GM11168 (cell line): ENCODE measurements around the gene SLC5A9.
"Not testable (repeated sequence)": the region's sequence is repeated elsewhere in the genome, so short reads cannot be mapped to it uniquely, and the experiment has no call there.

Experiments used
- in situ Hi-C: fragments of 300-500 bp; cut with MboI; formaldehyde crosslinking; loops from one replicate; pipeline ENCODE4 v1.12.0; 2022; ENCODE audit warnings: low sequenced_read_pairs; ENCODE audit not compliant: unreplicated experiment

SLC5A9 gene

DNA sequence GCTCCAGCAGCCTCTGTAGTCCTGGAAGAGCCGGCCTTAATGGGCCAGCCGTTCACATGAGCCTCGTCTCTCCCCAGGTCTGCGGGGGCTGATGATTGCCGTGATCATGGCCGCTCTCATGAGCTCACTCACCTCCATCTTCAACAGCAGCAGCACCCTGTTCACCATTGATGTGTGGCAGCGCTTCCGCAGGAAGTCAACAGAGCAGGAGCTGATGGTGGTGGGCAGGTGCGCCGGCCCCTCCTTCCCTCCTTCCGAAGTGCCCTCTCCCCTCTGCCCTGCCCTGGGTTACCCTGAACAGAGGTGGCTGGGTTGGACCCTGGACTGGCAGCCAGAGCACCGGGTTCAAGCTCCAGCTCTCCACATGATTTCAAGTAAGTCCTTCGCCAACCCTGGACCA, 13.1 kb downstream of the SLC5A9 start:
- in situ Hi-C loops = no loop called here

DNA sequence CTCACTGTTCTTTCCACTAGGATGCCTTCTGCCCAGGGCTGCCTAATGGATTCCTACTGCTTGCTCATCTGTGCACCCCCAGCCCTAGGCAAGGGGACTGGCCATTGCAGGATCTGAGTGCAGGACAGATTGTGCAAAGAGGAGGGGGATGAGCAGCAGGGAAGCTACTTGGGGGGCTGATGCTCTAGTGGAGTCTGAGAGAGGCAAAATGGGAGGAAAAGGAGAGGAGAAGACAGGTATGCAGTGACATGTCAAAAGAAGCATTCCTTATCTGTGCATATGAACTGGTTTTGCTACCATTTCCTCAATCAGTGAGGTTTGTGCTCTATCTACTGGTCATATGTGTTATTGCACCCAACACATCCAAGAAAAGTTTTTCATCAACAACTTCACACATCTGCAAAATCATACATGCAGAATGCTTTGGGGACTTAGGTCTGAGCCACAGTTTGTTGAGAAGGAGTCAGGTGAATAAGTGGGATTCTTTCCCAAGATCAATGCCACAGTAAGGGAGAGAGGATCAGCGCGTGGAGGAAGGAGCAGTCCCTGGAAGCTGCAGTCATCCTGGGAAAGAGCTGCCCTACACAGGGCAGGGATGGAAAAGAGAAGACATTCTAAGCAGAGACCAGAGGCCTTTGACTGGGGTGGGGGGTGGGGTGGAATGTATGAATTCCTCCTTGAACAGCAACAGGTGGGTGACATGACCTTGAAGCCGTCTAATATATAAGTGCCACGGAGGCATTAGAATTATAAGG, 14.4 kb downstream of the SLC5A9 start:
- in situ Hi-C loops = no loop called here

DNA sequence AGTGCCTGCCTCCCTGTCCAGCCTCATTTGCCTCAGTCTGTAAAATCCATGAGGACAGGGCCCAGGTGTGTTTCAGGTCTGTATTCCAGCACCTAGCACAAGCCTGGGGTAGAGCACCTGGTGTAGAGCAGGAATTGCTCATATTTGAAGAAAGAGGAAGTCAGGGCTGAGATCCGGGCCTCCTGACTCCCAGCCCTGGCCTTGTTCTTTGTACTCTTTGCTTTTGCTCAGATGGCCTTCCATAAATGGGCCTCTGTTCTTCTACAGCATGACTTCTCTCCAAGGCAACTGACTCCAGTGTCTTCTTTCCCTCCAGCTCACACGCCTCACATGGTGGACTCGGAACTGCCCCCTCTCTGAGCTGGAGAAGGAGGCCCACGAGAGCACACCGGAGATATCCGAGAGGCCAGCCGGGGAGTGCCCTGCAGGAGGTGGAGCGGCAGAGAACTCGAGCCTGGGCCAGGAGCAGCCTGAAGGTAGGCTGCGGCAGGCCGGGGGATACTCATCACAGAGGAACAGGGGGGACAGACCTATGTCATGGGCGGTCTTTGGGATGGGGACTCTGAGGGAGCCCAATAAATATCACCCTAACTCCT, 19.7 kb downstream of the SLC5A9 start:
- in situ Hi-C loops = no loop called here

DNA sequence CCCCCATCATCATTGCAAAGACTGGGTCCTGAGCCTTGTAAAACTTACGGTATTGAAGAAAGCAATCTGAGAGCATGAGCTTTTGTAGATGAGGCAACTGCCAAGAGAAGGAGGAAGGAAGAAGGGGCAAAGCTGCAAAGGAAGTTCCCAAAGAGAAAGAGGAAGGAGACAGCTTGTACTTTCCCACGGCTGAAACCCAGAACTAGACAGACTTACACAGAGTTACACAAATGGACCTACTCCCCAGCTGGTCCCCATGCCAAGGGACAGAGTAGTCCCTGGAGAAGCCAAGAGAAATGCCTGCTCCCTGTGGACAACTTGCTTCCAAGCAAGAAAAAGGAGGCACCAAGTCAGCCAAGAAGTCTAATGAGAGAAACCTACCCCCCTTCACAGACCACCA, 22.6 kb downstream of the SLC5A9 start:
- in situ Hi-C loops = no loop called here

DNA sequence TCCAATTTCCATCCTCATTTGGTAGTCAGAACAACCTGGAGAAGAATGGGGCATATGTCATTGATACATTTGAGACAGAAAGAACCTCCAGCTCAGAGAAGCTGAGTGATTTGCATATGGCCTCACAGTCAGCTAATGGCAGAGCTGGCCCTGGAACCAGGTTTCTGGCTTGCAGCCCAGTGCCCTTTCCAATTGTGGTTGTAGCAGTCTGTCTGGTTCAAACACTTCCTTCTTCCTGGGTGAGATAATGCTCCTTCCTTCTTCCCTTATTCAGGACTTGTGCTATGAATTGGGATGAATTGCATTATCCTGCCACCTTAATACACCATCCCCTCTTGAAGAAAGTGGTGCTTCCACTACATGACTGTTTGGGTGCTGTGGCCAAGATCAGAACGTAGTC, 24.2 kb downstream of the SLC5A9 start:
- in situ Hi-C loops = no loop called here

DNA sequence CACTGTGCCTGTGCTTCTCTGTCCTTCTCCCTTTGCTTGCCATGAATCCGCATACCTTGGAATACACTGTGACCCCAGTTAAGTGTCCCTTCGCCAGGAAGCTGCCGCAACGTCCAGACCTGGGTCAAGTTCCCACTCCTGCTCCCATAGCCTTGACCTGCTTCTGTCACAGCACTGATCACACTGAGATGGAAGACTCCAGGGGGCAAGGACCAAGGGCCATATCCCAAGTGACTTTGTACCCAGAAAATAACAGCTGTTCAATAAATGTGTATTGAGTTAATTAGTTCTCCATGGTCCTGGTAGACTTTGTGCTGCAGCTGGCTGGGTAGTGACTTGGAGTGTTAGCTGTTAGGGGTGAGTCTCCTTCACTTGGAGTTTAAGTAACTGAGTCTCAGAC, 25.8 kb downstream of the SLC5A9 start:
- in situ Hi-C loops = no loop called here

DNA sequence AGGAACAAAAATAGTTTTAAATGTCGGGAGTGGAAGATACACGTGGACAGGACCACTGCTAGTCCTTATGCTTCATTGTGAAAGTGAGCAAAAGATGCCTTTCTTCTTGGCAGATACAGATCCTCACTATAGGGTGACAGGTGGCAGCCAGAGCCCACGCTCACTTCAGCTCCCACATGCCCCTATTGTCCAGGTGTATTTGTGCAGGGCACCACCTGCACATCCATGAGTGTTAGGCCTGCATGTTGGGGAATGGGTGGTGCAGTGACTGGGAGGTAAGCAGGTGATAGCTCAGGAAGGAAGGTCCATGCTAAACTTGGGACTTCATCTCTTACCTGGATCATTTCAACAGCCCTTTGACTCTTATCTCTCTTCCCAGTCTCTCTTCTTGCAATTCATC, 27.4 kb downstream of the SLC5A9 start:
- in situ Hi-C loops = no loop called here

DNA sequence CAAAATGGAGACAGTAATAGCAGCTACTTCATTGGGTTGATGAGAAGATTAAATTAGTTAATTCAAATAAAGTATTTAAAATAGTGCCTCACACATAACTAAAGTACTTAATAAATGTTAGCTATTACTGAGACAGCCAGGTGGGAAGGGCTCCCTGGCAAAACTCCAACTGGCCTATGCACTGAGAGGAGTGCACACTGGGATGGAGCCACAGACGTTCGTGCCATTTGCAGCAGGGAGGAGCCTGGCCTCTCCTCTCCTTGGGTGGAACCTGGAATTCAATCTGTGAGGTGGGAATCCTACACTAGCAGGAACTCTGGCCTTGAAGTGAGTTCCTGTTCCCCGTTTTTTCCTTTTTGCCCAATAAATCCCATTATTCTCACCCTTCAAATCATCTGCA, 28.1 kb downstream of the SLC5A9 start:
- in situ Hi-C loops = no loop called here

DNA sequence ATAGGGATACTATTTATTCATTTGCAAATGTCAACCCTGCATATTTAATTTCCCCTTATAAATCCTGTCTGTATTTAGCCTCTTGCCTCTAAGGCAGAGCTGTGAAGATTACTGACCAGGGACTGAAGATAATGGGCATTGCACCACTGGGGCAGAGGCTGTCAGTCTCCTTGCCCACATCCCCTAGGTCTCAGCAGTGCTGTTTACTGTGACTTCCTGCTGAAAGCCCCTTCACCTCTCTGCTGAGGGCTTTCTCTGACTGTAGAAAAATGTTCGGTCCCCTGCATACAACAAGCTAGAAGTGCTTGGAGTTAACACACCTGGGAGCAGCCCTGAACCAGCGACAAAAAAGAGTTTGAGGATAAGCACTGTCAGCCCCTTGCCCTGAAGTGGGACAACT, 28.8 kb downstream of the SLC5A9 start:
- in situ Hi-C loops = no loop called here

DNA sequence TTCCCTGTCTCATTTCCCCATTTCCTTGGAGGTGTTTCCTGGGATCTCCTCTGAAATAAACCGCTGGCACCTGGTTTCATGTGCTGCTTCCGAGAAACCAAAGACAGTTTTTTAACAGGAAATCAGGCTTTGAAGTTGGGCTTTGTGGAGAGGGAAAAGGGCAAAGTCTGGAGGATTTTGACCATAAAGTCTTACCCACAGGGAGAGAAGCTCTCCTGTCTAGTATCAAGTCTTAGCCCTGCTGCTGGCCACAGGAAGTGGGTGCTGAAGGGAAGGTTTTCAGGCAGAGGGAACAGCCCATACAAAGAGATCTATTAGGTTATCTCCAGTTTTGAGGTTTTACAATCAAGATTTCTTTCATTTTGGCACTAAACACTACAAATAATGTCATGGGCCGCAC, 29.3 kb downstream of the SLC5A9 start:
- in situ Hi-C loops = no loop called here

DNA sequence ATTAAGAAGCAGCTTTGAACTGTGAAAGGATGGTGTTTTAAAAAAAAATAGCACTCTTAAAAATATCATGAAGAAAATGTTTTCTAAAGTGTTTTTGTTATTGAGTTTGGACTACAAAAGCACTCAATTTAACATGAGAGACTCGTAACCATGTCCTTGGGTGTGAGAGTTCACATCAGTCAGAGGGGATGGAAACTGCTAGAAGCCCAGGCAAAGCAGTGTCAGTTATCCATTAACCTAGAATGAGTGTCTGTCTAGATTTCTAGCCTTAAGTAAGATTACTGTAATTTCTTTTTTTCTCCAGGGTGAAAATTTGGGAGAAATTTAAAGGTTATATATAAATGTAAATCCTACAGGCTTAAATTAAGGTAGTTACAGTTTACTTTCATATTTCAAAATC, 31.7 kb downstream of the SLC5A9 start:
- in situ Hi-C loops = no loop called here

DNA sequence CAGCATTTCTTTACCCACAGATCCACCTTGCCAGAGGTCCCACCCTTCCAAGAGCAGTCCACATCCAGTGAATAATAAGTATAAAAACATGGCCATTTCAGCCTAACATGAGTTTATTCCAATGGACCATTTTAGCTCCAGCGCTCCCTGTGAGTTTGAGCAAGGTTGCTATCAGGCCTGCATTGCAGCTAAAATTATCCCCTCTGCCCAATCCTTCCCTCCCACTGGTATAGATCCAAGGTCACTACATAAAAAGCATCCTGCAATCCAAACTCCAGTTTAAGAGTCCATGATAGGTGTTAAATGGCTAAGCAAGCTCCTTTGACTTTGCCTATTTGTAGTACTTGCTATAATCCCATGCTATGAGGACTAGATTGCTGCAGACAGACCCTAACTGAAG, 35.6 kb downstream of the SLC5A9 start:
- in situ Hi-C loops = no loop called here

DNA sequence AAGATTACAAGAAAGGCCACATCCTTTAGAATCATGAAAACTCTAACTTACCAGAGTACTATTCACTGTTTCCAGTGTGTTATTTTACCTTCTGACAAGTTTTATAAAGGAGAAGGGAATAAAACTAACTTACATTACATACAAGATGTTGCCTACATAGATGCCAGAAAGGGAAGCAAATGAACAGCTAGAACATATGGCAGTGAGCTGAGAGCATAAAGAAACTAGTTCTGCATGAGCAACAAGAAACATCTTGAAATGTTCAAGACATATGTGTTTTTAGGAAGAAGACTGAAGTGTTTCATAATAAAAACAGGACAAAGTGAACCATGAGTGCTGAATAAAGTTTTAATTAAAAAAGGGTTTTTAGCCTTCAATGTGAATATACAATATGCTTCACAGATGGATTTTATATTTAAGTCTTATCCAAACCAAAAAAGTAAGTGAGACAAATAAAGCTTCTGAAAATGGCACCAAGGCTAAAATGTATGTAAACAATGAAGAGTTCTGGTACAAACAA, 39.4 kb downstream of the SLC5A9 start:
- in situ Hi-C loops = no loop called here

DNA sequence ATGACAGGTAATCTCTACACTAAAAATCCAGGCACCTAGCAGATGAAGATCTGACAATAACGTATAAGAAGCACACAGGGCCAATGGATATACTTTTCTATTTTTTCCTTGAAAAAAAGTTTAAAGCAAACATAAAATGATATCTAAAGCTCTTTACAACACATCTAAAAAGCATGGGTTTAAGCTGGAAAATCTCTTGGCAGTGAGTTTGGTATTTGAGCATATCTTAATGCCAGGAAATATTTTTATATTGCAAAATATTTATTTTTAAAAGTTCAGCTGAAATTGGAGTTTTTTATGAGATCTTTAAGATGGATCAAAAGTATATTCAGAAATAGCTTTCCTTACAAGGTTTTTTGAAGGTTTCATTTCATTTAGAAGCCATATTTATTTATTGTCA, 40.5 kb downstream of the SLC5A9 start:
- in situ Hi-C loops = no loop called here

DNA sequence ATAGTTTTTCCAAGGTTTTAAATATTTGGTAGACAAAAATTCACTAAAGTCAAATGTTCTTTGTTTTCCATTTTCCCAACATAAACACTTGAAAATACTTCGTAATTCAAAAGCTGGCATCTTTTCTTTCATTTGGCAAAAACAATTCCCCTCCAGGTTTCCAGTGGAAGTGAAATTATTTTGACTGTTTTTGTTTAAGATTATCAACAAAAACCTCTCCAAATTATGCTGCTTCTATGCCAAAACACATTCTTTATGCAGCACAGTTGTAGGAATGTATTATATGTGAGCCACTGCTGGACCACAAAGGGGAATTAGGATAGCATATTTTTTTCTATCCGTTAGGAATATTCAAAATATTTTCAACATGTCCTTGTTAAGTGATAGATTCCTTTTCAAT, 44.1 kb downstream of the SLC5A9 start:
- in situ Hi-C loops = no loop called here

DNA sequence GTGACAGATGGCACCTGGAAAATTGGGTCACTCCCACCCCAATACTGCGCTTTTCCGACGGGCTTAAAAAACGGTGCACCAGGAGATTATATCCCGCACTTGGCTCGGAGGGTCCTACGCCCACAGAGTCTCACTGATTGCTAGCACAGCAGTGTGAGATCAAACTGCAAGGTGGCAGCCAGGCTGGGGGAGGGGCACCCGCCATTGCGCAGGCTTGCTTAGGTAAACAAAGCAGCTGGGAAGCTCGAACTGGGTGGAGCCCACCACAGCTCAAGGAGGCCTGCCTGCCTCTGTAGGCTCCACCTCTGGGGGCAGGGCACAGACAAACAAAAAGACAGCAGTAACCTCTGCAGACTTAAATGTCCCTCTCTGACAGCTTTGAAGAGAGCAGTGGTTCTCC, 54.9 kb downstream of the SLC5A9 start:
- in situ Hi-C loops = not testable (repeated sequence)

DNA sequence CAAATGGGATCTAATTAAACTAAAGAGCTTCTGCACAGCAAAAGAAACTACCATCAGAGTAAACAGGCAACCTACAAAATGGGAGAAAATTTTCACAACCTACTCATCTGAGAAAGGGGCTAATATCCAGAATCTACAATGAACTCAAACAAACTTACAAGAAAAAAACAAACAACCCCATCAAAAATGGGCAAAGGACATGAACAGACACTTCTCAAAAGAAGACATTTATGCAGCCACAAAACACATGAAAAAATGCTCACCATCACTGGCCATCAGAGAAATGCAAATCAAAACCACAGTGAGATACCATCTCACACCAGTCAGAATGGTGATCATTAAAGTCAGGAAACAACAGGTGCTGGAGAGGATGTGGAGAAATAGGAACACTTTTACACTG, 59.8 kb downstream of the SLC5A9 start:
- in situ Hi-C loops = not testable (repeated sequence)

DNA sequence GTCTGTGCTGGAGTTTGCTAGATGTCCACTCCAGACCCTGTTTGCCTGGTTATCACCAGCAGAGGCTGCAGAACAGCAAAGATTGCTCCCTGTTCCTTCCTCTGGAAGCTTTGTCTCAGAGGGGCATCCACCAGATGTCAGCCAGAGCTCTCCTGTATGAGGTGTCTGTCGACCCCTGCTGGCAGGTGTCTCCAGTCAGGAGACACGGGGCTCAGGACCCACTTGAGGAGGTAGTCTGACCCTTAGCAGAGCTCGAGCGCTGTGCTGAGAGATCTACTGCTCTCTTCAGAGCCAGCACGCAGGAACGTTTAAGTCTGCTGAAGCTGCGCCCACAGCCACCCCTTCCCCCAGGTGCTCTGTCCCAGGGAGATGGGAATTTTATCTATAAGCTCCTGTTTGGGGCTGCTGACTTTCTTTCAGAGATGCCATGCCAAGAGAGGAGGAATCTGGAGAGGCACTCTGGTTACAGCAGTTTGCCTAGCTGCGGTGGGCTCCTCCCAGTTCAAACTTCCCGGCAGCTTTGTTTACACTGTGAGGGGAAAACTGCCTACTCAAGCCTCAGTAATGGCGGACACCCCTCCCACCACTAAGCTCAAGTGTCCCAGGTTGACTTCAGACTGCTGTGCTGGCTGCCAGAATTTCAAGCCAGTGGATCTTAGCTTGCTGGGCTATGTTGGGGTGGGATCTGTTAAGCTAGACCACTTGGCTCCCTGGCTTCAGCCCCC, 62.3 kb downstream of the SLC5A9 start:
- in situ Hi-C loops = not testable (repeated sequence)

DNA sequence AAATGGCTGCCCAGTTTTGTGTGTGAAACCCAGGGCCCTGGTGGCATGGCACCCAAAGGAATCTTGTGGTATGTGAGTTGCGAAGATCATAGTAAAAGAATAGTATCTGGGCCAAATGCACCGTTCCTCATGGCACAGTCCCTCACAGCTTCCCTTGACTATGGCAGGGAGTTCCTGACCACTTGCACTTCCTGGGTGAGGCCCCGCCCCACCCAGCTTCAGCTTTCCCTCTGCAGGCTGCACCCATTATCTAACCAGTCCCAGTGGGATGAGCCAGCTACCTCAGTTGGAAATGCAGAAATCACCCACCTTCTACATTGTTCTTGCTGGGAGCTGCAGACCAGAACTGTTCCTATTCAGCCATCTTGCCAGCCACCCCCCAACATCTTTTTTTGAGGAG, 63.0 kb downstream of the SLC5A9 start:
- in situ Hi-C loops = no loop called here

DNA sequence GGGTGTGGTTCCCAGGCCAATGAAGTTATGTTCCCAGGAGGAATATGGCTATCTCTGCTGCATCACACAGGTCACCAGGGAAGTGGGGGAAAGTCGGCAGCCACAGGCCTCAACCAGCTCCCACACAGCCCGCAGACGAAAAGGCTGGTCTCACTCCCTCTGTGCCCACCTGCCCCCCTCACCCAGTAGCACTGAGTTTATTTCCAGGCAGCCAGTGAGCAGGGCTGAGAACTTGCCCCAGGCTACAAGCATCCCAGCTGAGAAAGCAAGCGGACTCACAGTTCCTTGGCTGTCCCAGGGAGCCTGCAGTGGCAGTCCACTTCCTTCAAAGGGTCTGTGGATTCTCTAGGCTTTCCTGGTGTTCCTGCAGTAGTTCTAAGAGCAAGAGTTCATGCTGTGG, 68.9 kb downstream of the SLC5A9 start:
- in situ Hi-C loops = no loop called here

DNA sequence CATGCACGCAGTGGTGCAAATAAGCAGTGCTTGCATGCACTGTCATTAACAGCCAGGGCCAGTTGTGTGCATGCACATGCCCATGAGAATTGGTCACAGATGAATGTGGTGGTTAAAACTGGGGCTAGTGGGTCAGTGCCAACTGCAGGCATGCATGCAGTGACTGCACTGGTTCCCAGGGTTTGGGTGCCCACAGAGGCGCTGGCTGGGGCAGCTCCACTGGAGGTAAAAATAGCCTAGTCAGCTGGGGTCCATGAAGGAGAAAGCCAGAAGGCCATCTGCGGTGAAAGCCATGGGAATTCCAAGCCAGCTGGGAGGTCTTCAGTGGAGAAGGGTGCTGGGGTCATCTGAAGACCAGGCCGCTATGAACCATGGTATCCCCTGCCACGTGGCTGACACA, 70.2 kb downstream of the SLC5A9 start:
- in situ Hi-C loops = no loop called here
